ENCODE measurements around the gene ZNF611. TPM values are rescaled to one million over a fixed set of nuclear protein-coding genes. Genes with fewer than 3 reads are reported as not detected.

ZNF611 gene
- total RNA-seq, 1 donor from 2014 or later: 19.9 TPM

- Mint-ChIP-seq H3K9me3 (peaks cover 25% of the 10 kb centered on the region), H3K36me3 (peaks cover 9% of the 10 kb centered on the region)
Measured at GRCh38 chr19:52692431-52693008, 42.3 kb downstream of the ZNF611 start.

DNA sequence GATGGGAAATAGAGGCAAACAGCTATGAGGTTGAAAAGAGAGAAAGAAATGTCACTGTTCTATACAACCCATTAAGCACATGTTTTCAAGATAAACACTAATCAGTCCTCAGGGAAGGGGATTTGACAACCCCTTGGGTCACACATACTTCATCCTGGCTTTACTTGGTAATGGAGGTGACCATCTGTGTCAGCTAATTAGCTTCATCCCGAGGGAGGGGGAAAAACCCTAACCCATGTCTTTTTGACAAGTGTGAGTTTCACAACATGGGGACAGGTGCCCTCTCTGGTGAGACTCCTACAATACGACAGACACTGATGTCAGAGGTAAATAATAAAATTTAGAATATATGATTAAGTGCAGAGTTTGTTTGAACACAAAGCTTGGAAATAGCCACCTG is 43.1 kb downstream of the ZNF611 start:
- TF ChIP-seq CTCF (IDR thresholded peaks at IDR 0.05) (no peak), EZH2phosphoT487 (IDR thresholded peaks at IDR 0.05) (no peak), EZH2 (IDR thresholded peaks at IDR 0.05) (no peak)
- Histone ChIP-seq H3F3A (ENCODE audit: low read depth) (peaks cover 36% of the 10 kb centered on the region), H3K4me2 (peak overlapping the region; percentile 76), H3K27ac (no peak overlapping the region), H3K4me1 (peaks cover 13% of the 10 kb centered on the region), H3K36me3 (no peaks in the 10 kb centered on the region), H3K79me2 (ENCODE audit: low read depth) (peaks cover 15% of the 10 kb centered on the region), H3K9me3 (ENCODE audit: low read depth) (no peaks in the 10 kb centered on the region), H3K27me3 (no peaks in the 10 kb centered on the region), H3K9ac (no peak overlapping the region), H2AFZ (replicated peaks) (no peak overlapping the region), H4K20me1 (ENCODE audit: low read depth) (no peaks in the 10 kb centered on the region), H3K4me3 (no peak overlapping the region)
- Mint-ChIP-seq H3K9me3 (peaks cover 25% of the 10 kb centered on the region), H3K36me3 (peaks cover 9% of the 10 kb centered on the region), H3K4me3 (peak overlapping the region; percentile 93), H3K27ac (no peak overlapping the region), H3K27me3 (ENCODE audit: insufficient read depth, low read depth) (no peaks in the 10 kb centered on the region), H3K4me1 (peaks cover 19% of the 10 kb centered on the region)
- no peak for DNase-seq (ENCODE audit: low spot score)

More at GRCh38 chr19:52692431-52693008, 42.3 kb downstream of the ZNF611 start:
- DNase-seq (ENCODE audit: low spot score): no peak
- no peak overlapping the region for H2AFZ ChIP-seq (replicated peaks)
- Mint-ChIP-seq H3K4me3 (no peak overlapping the region), H3K27me3 (ENCODE audit: insufficient read depth, low read depth) (no peaks in the 10 kb centered on the region), H3K27ac (no peak overlapping the region), H3K4me1 (peaks cover 19% of the 10 kb centered on the region)
- no peak overlapping the region for H3K4me2 ChIP-seq
- H3K79me2 ChIP-seq (ENCODE audit: low read depth): peaks cover 10% of the 10 kb centered on the region
- TF ChIP-seq EZH2phosphoT487 (IDR thresholded peaks at IDR 0.05) (no peak), EZH2 (IDR thresholded peaks at IDR 0.05) (no peak), CTCF (IDR thresholded peaks at IDR 0.05) (no peak)
- no peak overlapping the region for H3K4me3 ChIP-seq
- H3K9ac ChIP-seq: no peak overlapping the region
- H3F3A ChIP-seq (ENCODE audit: low read depth): peaks cover 36% of the 10 kb centered on the region
- H3K27ac ChIP-seq: no peak overlapping the region
- H3K4me1 ChIP-seq: peaks cover 13% of the 10 kb centered on the region
- no peaks in the 10 kb centered on the region for H3K9me3 ChIP-seq (ENCODE audit: low read depth)
- no peaks in the 10 kb centered on the region for H4K20me1 ChIP-seq (ENCODE audit: low read depth)
- no peaks in the 10 kb centered on the region for H3K27me3 ChIP-seq
- H3K36me3 ChIP-seq: no peaks in the 10 kb centered on the region

GRCh38 chr19:52691215-52691610 is 43.6 kb downstream of the ZNF611 start:
- H3K4me1 Mint-ChIP-seq: peaks cover 19% of the 10 kb centered on the region
- H3K4me2 ChIP-seq: peak overlapping the region; percentile 76

More at GRCh38 chr19:52691215-52691610, 43.6 kb downstream of the ZNF611 start:
- peaks cover 36% of the 10 kb centered on the region for H3F3A ChIP-seq (ENCODE audit: low read depth)
- H3K36me3 ChIP-seq: no peaks in the 10 kb centered on the region
- no peak overlapping the region for H3K9ac ChIP-seq
- H4K20me1 ChIP-seq (ENCODE audit: low read depth): no peaks in the 10 kb centered on the region
- no peaks in the 10 kb centered on the region for H3K9me3 ChIP-seq (ENCODE audit: low read depth)
- H3K27me3 ChIP-seq: no peaks in the 10 kb centered on the region
- Mint-ChIP-seq H3K36me3 (peaks cover 9% of the 10 kb centered on the region), H3K4me3 (peak overlapping the region; percentile 93), H3K27ac (peak overlapping the region; percentile 30), H3K9me3 (peaks cover 25% of the 10 kb centered on the region), H3K27me3 (ENCODE audit: insufficient read depth, low read depth) (no peaks in the 10 kb centered on the region)
- peaks cover 19% of the 10 kb centered on the region for H3K79me2 ChIP-seq (ENCODE audit: low read depth)
- H3K27ac ChIP-seq: no peak overlapping the region
- H3K4me1 ChIP-seq: peaks cover 13% of the 10 kb centered on the region
- no peak for TF ChIP-seq EZH2phosphoT487 (IDR thresholded peaks at IDR 0.05)
- no peak for TF ChIP-seq CTCF (IDR thresholded peaks at IDR 0.05)
- no peak for TF ChIP-seq EZH2 (IDR thresholded peaks at IDR 0.05)
- H2AFZ ChIP-seq (replicated peaks): peak overlapping the region; percentile 80
- peak; percentile 13 for DNase-seq (ENCODE audit: low spot score)
- peak overlapping the region; percentile 59 for H3K4me3 ChIP-seq
